Measurements from ENCODE around the gene BIRC2.

DNA sequence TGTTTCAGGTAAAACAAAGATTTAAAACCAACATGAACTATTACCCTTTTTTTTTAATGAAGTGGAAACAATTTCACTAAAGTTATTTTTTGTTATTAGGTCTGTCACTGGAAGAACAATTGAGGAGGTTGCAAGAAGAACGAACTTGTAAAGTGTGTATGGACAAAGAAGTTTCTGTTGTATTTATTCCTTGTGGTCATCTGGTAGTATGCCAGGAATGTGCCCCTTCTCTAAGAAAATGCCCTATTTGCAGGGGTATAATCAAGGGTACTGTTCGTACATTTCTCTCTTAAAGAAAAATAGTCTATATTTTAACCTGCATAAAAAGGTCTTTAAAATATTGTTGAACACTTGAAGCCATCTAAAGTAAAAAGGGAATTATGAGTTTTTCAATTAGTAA, 30.9 kb downstream of the BIRC2 start:
- TF ChIP-seq CTCF (IDR thresholded peaks at IDR 0.05 in 2 of 3, conservative IDR thresholded peaks at IDR 0.05 in 1 of 3; ENCODE audit: borderline replicate concordance in 1 of 3, insufficient read depth in 1 of 3, low read depth in 2 of 3, low read length in 2 of 3) = no peak
- TF ChIP-seq CEBPB (IDR thresholded peaks at IDR 0.05; ENCODE audit: low read depth) = no peak
- TF ChIP-seq EZH2 (IDR thresholded peaks at IDR 0.05) = no peak
- TF ChIP-seq POLR2AphosphoS5 (IDR thresholded peaks at IDR 0.05; ENCODE audit: low read depth, low read length) = no peak
- TF ChIP-seq YY1 (IDR thresholded peaks at IDR 0.05; ENCODE audit: extremely low read depth, insufficient replicate concordance, low read depth, low read length) = no peak

Data from HCT116 (cell line).